HEK293T (cell line): Measurements from ENCODE around the gene ARL15.

ENCODE experiments used
- BHLHE40 ChIP-seq: fragments of 450-650 bp; IDR thresholded peaks from 2 replicates; pipeline ENCODE4 v1.6.1; 2016; ENCODE audit warnings: mild to moderate bottlenecking, moderate library complexity, borderline replicate concordance
- ELF4 ChIP-seq: fragments of 450-650 bp; IDR thresholded peaks from 2 replicates; pipeline ENCODE4 v1.6.1; 2017; ENCODE audit warnings: antibody characterized with exemption
- FOXA1 ChIP-seq: fragments of 450-650 bp; IDR thresholded peaks from 2 replicates; pipeline ENCODE4 v1.6.1; 2016; ENCODE audit warnings: mild to moderate bottlenecking
- FOXK2 ChIP-seq: fragments of 450-650 bp; IDR thresholded peaks from 2 replicates; pipeline ENCODE4 v1.6.1; 2016; ENCODE audit warnings: mild to moderate bottlenecking
- FOXM1 ChIP-seq: fragments of 450-650 bp; IDR thresholded peaks from 2 replicates; pipeline ENCODE4 v1.6.1; 2017; ENCODE audit warnings: mild to moderate bottlenecking, borderline replicate concordance
- L3MBTL2 ChIP-seq: fragments of 450-650 bp; conservative IDR thresholded peaks from 2 replicates; pipeline ENCODE4 v1.6.1; 2016; ENCODE audit warnings: mild to moderate bottlenecking
- LEF1 ChIP-seq: fragments of 450-650 bp; IDR thresholded peaks from 2 replicates; pipeline ENCODE4 v1.6.1; 2017; ENCODE audit warnings: mild to moderate bottlenecking, borderline replicate concordance
- PKNOX1 ChIP-seq: fragments of 450-650 bp; IDR thresholded peaks from 2 replicates; pipeline ENCODE4 v1.6.1; 2016
- SP1 ChIP-seq: fragments of 450-650 bp; IDR thresholded peaks from 2 replicates; pipeline ENCODE4 v1.6.1; 2017
- ZNF384 ChIP-seq: fragments of 450-650 bp; IDR thresholded peaks from 2 replicates; pipeline ENCODE4 v1.6.1; 2016

- no peak for TF ChIP-seq PKNOX1
- TF ChIP-seq BHLHE40: no peak
- TF ChIP-seq FOXA1: no peak
- TF ChIP-seq L3MBTL2: no peak
- no peak for TF ChIP-seq FOXK2
- no peak for TF ChIP-seq ZNF384
- TF ChIP-seq SP1: no peak
- no peak for TF ChIP-seq LEF1
- no peak for TF ChIP-seq FOXM1
- TF ChIP-seq ELF4: no peak
Observed at GRCh38 chr5:54263447-54263846, 46.9 kb downstream of the ARL15 start.
